ENCODE results near the gene ZNF525. TPM values are rescaled to one million over a fixed set of nuclear protein-coding genes. Genes with fewer than 3 reads are reported as not detected.

The ZNF525 gene
- polyA plus RNA-seq (2012; rRNA removed) = 2.5 and 3.9 TPM in 2 replicates
- polyA plus RNA-seq (2012; cell fraction: cytosol; rRNA removed) = 3.1 and 3.2 TPM in 2 replicates
- 3.4 and 6.6 TPM in 2 replicates for polyA plus RNA-seq (2012; cell fraction: nucleus; rRNA removed)

DNA sequence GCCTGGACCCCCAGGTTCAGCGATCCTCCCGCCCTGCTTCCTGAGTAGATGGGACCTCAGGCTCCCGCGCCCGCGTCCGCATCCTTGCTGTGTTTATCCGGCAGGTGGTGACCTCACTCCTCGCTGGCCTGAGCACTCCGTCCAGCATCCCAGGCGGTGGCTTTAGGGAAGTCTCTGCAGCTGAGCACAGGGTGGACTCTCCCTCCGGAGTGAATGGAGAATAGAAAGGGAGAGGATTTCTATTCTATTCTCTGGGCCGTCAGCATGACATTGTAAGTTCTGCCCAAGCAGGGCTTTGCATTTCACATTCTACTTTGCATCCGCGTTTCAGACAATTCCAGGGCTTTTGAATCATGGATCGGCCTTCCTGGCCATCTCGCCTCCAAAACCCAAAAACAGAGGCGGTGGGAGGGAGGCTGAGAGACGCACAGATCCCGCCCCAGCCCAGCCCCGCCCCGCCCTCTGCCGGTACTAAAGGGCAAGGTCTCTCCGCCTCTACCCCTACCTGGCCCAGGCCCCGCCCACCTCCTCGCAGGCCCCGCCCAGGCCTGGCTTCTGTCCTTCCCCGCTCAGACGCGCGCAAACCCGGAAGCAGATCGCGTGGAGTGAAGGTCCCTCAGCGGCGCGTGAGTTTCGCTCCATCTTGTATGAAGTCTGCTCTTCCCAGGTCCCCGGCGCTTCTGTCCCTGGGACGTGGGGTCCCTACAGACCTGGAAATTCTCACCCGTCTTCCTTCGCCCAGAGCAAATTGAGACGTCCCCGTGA, at the start of gene ZNF525:
ZNF525 (plus strand) TSS at position 572 of the 765 bp plus-strand sequence. CDS start 6,577 bp downstream, outside the sequence.
- Histone ChIP-seq H3F3A (replicated peaks; ENCODE audit: insufficient read depth) (peaks cover 5% of the 10 kb centered on the region), H3K27ac (ENCODE audit: low read depth in 2 of 2, low read length in 1 of 2) (peak within 1 kb of the TSS; percentile 36 to 54; a peak in 3 of 4 replicates), H3K4me3 (ENCODE audit: low read depth in 2 of 2, low read length in 1 of 2) (peak within 1 kb of the TSS; percentile 85 to 88), H3K9ac (peak within 1 kb of the TSS; percentile 79), H3K27me3 (ENCODE audit: insufficient read depth) (no peaks in the 10 kb centered on the region), H2AFZ (ENCODE audit: low read depth) (peak within 1 kb of the TSS; percentile 97), H3K4me2 (peak within 1 kb of the TSS; percentile 98), H3K36me3 (replicated peaks in 1 of 2; ENCODE audit: control insufficient read depth in 1 of 2, insufficient read depth in 2 of 2, low read length in 1 of 2) (no peaks in the 10 kb centered on the region), H3K4me1 (ENCODE audit: control insufficient read depth in 1 of 2, insufficient read depth in 2 of 2, low read depth in 1 of 2, low read length in 1 of 2) (peaks cover 0 to 2% of the 10 kb centered on the region in 2 experiments; a peak in 1 of 4 replicates), H4K20me1 (ENCODE audit: insufficient read depth) (no peaks in the 10 kb centered on the region), H3K9me3 (no peaks in the 10 kb centered on the region), H3K79me2 (ENCODE audit: insufficient read depth) (no peaks in the 10 kb centered on the region), H3K9me2 (no peaks in the 10 kb centered on the region)
- TF ChIP-seq RAD21 (IDR thresholded peaks at IDR 0.05; ENCODE audit: low read length) (peak; percentile 52), SIN3A (IDR thresholded peaks at IDR 0.05; ENCODE audit: borderline replicate concordance, low read depth, low read length) (0 out of 2 replicates have a peak, but pooled peaks have one; percentile 50), SMC3 (IDR thresholded peaks at IDR 0.05; ENCODE audit: low read depth, low read length) (peak; percentile 20; the same call in 1 of the 2 replicates), GABPA (IDR thresholded peaks at IDR 0.05; ENCODE audit: low read depth) (peak; percentile 69), MXI1 (IDR thresholded peaks at IDR 0.05; ENCODE audit: low read depth, low read length) (peak; percentile 97), POLR2AphosphoS5 (IDR thresholded peaks at IDR 0.05; ENCODE audit: low read depth, low read length) (peak; percentile 92), TAF1 (IDR thresholded peaks at IDR 0.05; ENCODE audit: borderline replicate concordance, low read depth, low read length) (peak; percentile 64; the same call in 1 of the 2 replicates), FOXJ3 (CRISPR knock-in tag; IDR thresholded peaks at IDR 0.05) (no peak), CHD2 (IDR thresholded peaks at IDR 0.05; ENCODE audit: low read length, partially characterized antibody) (peak; percentile 41), ELF1 (IDR thresholded peaks at IDR 0.05) (peak; percentile 96), NRF1 (IDR thresholded peaks at IDR 0.05; ENCODE audit: low read depth, low read length) (peak; percentile 63), TCF12 (IDR thresholded peaks at IDR 0.05) (no peak)
- TF ChIP-seq, protein P1, sequence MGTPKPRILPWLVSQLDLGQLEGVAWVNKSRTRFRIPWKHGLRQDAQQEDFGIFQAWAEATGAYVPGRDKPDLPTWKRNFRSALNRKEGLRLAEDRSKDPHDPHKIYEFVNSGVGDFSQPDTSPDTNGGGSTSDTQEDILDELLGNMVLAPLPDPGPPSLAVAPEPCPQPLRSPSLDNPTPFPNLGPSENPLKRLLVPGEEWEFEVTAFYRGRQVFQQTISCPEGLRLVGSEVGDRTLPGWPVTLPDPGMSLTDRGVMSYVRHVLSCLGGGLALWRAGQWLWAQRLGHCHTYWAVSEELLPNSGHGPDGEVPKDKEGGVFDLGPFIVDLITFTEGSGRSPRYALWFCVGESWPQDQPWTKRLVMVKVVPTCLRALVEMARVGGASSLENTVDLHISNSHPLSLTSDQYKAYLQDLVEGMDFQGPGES (IDR thresholded peaks at IDR 0.05; ENCODE audit: low read depth, low read length) = no peak
- TF ChIP-seq, protein P2, sequence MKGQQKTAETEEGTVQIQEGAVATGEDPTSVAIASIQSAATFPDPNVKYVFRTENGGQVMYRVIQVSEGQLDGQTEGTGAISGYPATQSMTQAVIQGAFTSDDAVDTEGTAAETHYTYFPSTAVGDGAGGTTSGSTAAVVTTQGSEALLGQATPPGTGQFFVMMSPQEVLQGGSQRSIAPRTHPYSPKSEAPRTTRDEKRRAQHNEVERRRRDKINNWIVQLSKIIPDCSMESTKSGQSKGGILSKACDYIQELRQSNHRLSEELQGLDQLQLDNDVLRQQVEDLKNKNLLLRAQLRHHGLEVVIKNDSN (IDR thresholded peaks at IDR 0.05; ENCODE audit: borderline replicate concordance, low read depth) = no peak
- TF ChIP-seq, protein P3, sequence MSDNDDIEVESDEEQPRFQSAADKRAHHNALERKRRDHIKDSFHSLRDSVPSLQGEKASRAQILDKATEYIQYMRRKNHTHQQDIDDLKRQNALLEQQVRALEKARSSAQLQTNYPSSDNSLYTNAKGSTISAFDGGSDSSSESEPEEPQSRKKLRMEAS (IDR thresholded peaks at IDR 0.05; ENCODE audit: low read depth) = peak; percentile 90
- ChIA-PET POLR2A (no interaction called here), CTCF (interaction anchor here (1.6 kb wide), 1 partner anchor 170 kb away, joined by 8 read pairs; no protein-coding TSS in a partner anchor)
- 6% methylated on average over 41 of the region's 45 CpGs for WGBS (ENCODE audit: low lambda C conversion rate)
- DNase-seq = peak; percentile 95
